Spleen (tissue), 11 donors: ENCODE results near the gene DUSP22. TPM values are rescaled to one million over a fixed set of nuclear protein-coding genes. Genes with fewer than 3 reads are reported as not detected.
A peak's percentile ranks its signal among the peaks of the same experiment; 100 is the strongest.

Experiments
- DNase-seq: peaks from one replicate; pipeline ENCODE4 v3.0.0-alpha.2; 2020
- H3K27ac ChIP-seq, 8 donors: fragments of 200-600 bp; sonication (generic) in 7 of 8; 1 replicate in 4 of 8; 2 replicates in 4 of 8; pipeline versions ENCODE4 v1.5.0 to v1.8.0; 2016 to 2021; ENCODE audit warnings: inconsistent platforms in 4 of 8, mild to moderate bottlenecking in 4 of 8, moderate library complexity in 1 of 8
- H3K27me3 ChIP-seq, 7 donors: fragments of 200-600 bp; sonication (generic) in 6 of 7; replicated peaks in 1 of 7; 1 replicate in 4 of 7; 2 replicates in 3 of 7; pipeline versions ENCODE4 v1.5.0 to v1.8.0; 2016 to 2021; ENCODE audit warnings: inconsistent platforms in 3 of 7, mild to moderate bottlenecking in 1 of 7
- H3K36me3 ChIP-seq, 6 donors: fragments of 200-600 bp; sonication (generic) in 5 of 6; 1 replicate in 4 of 6; 2 replicates in 2 of 6; pipeline versions ENCODE4 v1.5.0 to v1.8.0; 2016 to 2021; ENCODE audit warnings: inconsistent platforms in 2 of 6
- H3K4me1 ChIP-seq, 6 donors: fragments of 200-600 bp; sonication (generic) in 5 of 6; 1 replicate in 3 of 6; 2 replicates in 3 of 6; pipeline versions ENCODE4 v1.5.0 to v1.8.0; 2016 to 2021; ENCODE audit warnings: inconsistent platforms in 3 of 6
- H3K4me3 ChIP-seq, 8 donors: fragments of 200-600 bp; sonication (generic) in 7 of 8; 1 replicate in 4 of 8; 2 replicates in 4 of 8; pipeline versions ENCODE4 v1.5.0 to v1.8.0; 2016 to 2021; ENCODE audit warnings: inconsistent platforms in 4 of 8, mild to moderate bottlenecking in 4 of 8, moderate library complexity in 2 of 8
- H3K9me3 ChIP-seq, 8 donors: fragments of 200-600 bp; sonication (generic) in 7 of 8; 1 replicate in 4 of 8; 2 replicates in 4 of 8; pipeline versions ENCODE4 v1.5.0 to v1.8.0; 2016 to 2021; ENCODE audit warnings: inconsistent platforms in 4 of 8
- POLR2A ChIP-seq, 3 donors: fragments of 450-650 bp; IDR thresholded peaks; one replicate each; pipeline ENCODE4 v1.5.1; 2017; ENCODE audit warnings: antibody characterized with exemption in 3 of 3, mild to moderate bottlenecking in 1 of 3
- POLR2AphosphoS5 ChIP-seq, 3 donors: sonication (generic); formaldehyde crosslinking; IDR thresholded peaks; one replicate each; pipeline ENCODE4 v1.5.1; 2017; ENCODE audit warnings: antibody characterized with exemption in 3 of 3
- WGBS, 5 donors: extraction: QIAGEN DNeasy Blood & Tissue Kit in 3 of 5; methylation state at CpG; one replicate each; pipeline versions ENCODE4 v1.1.5 to v1.1.7; 2013 to 2018; 5-methylcytosine and 5-hydroxymethylcytosine counted together
- intact Hi-C: fragments of 100-400 bp; cut with DNase I; formaldehyde crosslinking; loops from one replicate; pipeline ENCODE4 v1.15.0; 2023; ENCODE audit warnings: low total_unique reads
- polyA plus RNA-seq, 3 donors: library from polyadenylated mRNA; stranded (reverse); fragments of 200-250 nt; gene quantifications; one replicate each; pipeline ENCODE4 v1.2.1, GENCODE V29; 2013
- total RNA-seq, 7 donors: library from RNA; depleted of rRNA in 3 of 7; stranded (reverse); fragments of >200 nt in 3 of 7; fragmentation: NEBNext Ultra II Directional in 4 of 7; extraction: Animal tissue kit (Norgen Biotek cat#: 25700) in 4 of 7; gene quantifications; one replicate each; pipeline versions ENCODE4 v1.1.0 to v1.2.1, GENCODE V29; 2016 to 2021
- TF ChIP-seq, protein P1 (sequence below), 11 experiments: fragments of 200-600 bp in 7 of 11; fragments of 450-650 bp in 4 of 11; sonication (generic) in 4 of 11; IDR thresholded peaks in 8 of 11; conservative IDR thresholded peaks in 3 of 11; 1 replicate in 7 of 11; 2 replicates in 4 of 11; pipeline versions ENCODE4 v1.4.0 to v1.8.0; 2016 to 2021; ENCODE audit warnings: antibody characterized with exemption in 11 of 11, inconsistent platforms in 4 of 11, mild to moderate bottlenecking in 1 of 11
- donor health status: healthy with polysubstance abuse.
- donor health status: DM: no; HTN: no; CAD: no; lungs with moderate emphysema.
- donor health status: DM: no; HTN: no; CAD: no.
- donor health status: Bipolar disorder and iron deficiency.
- donor health status: healthy.
- donor health status: DM: no; HTN: no; CAD: no.
- donor health status: DM: yes; HTN: yes; CAD: no.

The DUSP22 gene
- total and polyA plus RNA-seq, 10 donors = 41.2 to 120 (median 69.4) TPM

DNA sequence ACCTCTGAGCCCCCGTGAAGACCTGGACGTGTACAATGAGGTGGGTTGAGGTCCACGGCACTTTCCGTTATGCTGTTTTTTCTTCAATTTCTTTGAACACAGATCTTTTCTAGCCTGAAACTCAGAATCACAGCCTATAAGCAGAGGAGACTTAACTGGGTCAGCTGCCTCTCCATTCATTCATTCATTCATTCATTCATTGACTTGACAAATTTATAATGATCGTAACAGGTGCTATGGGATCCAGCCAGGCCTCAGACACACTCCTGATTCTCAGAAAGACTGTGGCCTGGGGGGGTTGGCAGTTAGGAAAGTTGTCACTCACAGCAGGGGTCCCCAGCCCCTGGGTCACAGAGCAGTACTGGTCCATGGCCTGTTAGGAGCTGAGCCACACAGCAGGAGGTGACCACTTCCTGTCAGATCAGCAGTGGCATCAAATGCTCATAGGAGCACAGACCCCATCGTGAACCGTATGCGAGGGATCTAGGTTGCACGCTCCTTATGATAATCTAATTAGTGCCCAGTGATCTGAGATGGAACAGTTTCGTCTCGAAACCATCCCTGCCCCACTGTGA is 60.7 kb downstream of the DUSP22 start:
- TF ChIP-seq POLR2AphosphoS5 (IDR thresholded peaks at IDR 0.05) (no peak), POLR2A (IDR thresholded peaks at IDR 0.05) (no peak)
- TF ChIP-seq, protein P1, sequence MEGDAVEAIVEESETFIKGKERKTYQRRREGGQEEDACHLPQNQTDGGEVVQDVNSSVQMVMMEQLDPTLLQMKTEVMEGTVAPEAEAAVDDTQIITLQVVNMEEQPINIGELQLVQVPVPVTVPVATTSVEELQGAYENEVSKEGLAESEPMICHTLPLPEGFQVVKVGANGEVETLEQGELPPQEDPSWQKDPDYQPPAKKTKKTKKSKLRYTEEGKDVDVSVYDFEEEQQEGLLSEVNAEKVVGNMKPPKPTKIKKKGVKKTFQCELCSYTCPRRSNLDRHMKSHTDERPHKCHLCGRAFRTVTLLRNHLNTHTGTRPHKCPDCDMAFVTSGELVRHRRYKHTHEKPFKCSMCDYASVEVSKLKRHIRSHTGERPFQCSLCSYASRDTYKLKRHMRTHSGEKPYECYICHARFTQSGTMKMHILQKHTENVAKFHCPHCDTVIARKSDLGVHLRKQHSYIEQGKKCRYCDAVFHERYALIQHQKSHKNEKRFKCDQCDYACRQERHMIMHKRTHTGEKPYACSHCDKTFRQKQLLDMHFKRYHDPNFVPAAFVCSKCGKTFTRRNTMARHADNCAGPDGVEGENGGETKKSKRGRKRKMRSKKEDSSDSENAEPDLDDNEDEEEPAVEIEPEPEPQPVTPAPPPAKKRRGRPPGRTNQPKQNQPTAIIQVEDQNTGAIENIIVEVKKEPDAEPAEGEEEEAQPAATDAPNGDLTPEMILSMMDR (IDR thresholded peaks at IDR 0.05 in 8 of 11, conservative IDR thresholded peaks at IDR 0.05 in 3 of 11) = no peak
- Histone ChIP-seq H3K27me3 (no peaks in the 10 kb centered on the region), H3K4me3 (no peak overlapping the region), H3K36me3 (peaks cover 0 to 50% (median 21%) of the 10 kb centered on the region in 6 donors), H3K27ac (no peak overlapping the region), H3K9me3 (no peaks in the 10 kb centered on the region), H3K4me1 (peaks cover 0 to 30% (median 23%) of the 10 kb centered on the region in 6 donors)
- DNase-seq = no peak
- WGBS, 5 donors = 80 to 84% (median 81%) methylated on average over 11 of the region's 11 CpGs
- intact Hi-C loops = no loop called here

DNA sequence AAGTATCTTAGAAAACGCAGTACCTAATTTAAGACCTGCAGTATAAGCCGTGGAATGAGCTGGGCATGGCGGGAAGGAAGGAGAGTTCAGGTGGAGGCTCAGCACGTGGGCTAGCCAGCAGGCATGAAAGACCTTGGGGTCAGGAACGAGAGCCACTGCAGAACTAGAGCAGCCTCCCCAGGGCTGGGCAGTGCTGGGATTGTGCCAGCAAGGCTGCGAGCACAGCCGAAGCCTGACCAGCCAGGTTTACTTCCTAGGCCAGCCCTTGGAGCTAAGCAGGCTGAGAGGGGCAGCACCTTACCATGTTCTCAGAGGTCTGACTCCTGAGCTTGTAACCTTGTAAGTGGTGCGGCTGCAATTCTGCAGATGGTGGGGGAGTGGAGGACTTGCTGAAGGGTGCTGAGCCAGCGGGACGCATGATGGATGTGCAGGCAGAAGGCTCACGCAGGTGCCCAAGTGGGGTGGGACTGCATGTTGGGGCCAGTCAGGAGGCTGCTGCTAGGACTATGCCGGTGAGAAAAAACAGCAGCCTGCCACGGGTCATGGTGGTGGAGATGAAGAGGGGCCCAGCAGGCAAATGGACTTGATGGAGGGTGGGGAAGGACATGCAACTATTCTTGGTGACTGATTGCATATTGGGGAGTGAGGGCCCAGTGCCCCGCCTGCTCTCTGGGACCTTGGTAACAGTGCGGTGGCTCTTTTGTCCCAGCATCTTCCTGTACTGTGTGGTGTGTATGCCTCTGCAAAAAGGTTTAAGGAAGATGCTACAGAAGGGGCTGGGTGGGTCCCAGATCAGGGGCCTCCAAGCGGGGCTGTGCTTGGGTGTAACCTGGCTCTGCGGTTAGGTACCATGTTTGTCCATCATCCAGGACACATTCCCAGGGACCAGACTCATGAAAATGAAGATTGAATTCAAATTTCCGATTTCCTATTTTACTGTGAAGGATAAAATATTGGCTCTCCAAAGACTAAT is 61.6 kb downstream of the DUSP22 start:
- Histone ChIP-seq H3K27ac (no peak overlapping the region), H3K36me3 (peaks cover 0 to 41% (median 12%) of the 10 kb centered on the region in 6 donors), H3K9me3 (no peaks in the 10 kb centered on the region), H3K4me1 (peaks cover 0 to 38% (median 30%) of the 10 kb centered on the region in 6 donors), H3K4me3 (no peak overlapping the region), H3K27me3 (no peaks in the 10 kb centered on the region)
- no peak for TF ChIP-seq POLR2A (IDR thresholded peaks at IDR 0.05)
- TF ChIP-seq, protein P1 (IDR thresholded peaks at IDR 0.05 in 8 of 11, conservative IDR thresholded peaks at IDR 0.05 in 3 of 11) = no peak
- TF ChIP-seq POLR2AphosphoS5 (IDR thresholded peaks at IDR 0.05) = peak in 1 of 3 donors; percentile 36
- 86 to 91% (median 88%) methylated on average over 18 of the region's 18 CpGs for WGBS, 5 donors
- intact Hi-C loops = no loop called here
- DNase-seq = peak; percentile 75

DNA sequence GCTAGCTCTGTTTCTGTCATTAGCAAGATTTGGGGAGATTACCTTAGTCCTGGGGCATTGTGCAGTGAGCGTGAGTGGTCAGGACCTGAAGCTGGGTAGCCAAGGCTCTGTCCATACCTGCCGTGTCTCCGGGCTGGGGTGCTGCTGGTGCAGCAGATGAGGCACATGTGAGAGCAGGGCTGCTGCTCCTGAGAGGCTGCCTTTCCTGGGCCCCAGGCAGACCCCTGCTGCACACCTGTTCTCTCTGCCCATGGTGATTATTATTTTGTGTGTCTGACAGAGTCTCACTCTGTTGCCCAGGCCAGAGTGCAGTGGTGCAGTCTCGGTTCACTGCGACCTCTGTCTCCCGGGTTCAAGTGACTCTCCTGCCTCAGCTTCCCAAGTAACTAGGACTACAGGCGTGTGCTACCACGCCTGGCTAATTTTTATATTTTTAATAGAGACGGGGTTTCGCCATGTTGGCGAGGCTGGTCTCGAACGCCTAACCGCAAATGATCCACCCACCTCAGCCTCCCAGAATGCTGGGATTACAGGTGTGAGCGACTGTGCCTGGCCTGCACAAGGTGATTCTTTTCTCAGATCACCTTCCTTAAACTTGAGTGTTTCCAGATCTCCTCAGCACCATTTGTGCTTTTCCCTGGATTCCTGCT is 62.5 kb downstream of the DUSP22 start:
- intact Hi-C loops = no loop called here
- no peaks in the 10 kb centered on the region for H3K9me3 ChIP-seq
- DNase-seq = peak; percentile 76
- H3K4me3 ChIP-seq = no peak overlapping the region
- H3K4me1 ChIP-seq = peaks cover 0 to 43% (median 32%) of the 10 kb centered on the region in 6 donors
- H3K27ac ChIP-seq = no peak overlapping the region
- 88 to 93% (median 92%) methylated on average over 15 of the region's 15 CpGs for WGBS, 5 donors
- H3K27me3 ChIP-seq = no peaks in the 10 kb centered on the region
- peaks cover 0 to 33% (median 4%) of the 10 kb centered on the region in 6 donors for H3K36me3 ChIP-seq
- no peak for TF ChIP-seq POLR2A (IDR thresholded peaks at IDR 0.05)
- TF ChIP-seq POLR2AphosphoS5 (IDR thresholded peaks at IDR 0.05) = peak in 1 of 3 donors; percentile 20

DNA sequence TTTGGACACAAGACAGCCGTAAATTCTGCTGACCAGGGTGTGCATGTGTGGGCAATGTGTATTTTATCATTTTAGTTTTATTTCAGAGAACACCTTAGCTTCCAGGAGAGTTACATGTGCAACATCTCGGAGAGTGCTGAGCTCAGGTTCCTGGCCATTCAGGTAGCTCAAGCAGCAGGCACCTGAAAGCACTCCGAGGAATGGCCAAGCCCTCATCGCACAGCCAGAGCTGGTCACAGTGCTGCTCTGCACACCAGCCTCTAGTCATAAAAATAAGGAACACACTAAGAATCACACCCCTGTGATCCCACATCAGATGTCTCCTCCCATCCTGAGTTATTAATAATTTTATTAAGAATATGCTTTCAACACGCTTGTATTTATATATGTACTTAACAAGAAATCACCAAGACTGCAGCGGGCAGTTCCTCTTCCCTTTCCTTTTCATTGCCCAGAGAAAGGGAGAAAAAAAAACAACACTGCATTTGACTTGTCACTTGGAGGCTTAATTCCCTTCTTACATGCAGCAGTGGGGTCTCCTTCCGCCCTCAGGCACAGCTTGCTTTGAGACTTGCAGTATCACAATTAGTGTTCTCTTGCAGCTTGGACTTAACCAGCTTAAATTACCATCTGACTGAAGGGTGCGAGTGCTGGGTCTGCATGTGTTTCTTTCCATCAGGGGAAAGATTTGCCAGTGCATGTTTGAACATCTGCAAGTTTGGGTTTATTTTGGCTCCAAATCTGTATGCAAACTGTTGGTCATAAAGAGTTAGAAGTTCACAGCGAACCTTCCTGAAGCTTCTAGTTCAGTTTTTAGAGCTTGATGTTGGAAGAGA is 63.3 kb downstream of the DUSP22 start:
- WGBS, 5 donors = 73 to 81% (median 77%) methylated on average over 9 of the region's 9 CpGs
- no peaks in the 10 kb centered on the region for H3K27me3 ChIP-seq
- no peak for DNase-seq
- H3K4me1 ChIP-seq = peaks cover 0 to 43% (median 32%) of the 10 kb centered on the region in 6 donors
- intact Hi-C loops = no loop called here
- peak overlapping the region in 2 of 8 donors; percentile 6 to 64 for H3K27ac ChIP-seq
- no peak overlapping the region for H3K4me3 ChIP-seq
- H3K36me3 ChIP-seq = peaks cover 0 to 25% (median 0%) of the 10 kb centered on the region in 6 donors
- no peaks in the 10 kb centered on the region for H3K9me3 ChIP-seq
- TF ChIP-seq, protein P1 (IDR thresholded peaks at IDR 0.05 in 8 of 11, conservative IDR thresholded peaks at IDR 0.05 in 3 of 11) = no peak
- TF ChIP-seq POLR2A (IDR thresholded peaks at IDR 0.05) = no peak
